ENCODE measurements around the gene RIMBP2.

Gene RIMBP2

GRCh38 chr12:130487636-130488357 lies 228.3 kb downstream of the RIMBP2 start:
- no peak for TF ChIP-seq CTCF (IDR thresholded peaks at IDR 0.05; ENCODE audit: insufficient read depth, low read length, missing control alignments)
- ChIA-PET POLR2A (no interaction called here), CTCF (no interaction called here)
- H3K4me3 ChIP-seq (ENCODE audit: low read depth, low read length): no peak overlapping the region
- no peak for DNase-seq (ENCODE audit: low read depth, low spot score)

GRCh38 chr12:130486891-130487416 lies 229.1 kb downstream of the RIMBP2 start:
- no peak overlapping the region for H3K4me3 ChIP-seq (ENCODE audit: low read depth, low read length)
- ChIA-PET POLR2A (no interaction called here), CTCF (no interaction called here)
- TF ChIP-seq CTCF (IDR thresholded peaks at IDR 0.05; ENCODE audit: insufficient read depth, low read length, missing control alignments): no peak
- no peak for DNase-seq (ENCODE audit: low read depth, low spot score)

GRCh38 chr12:130486146-130486435 lies 230.0 kb downstream of the RIMBP2 start:
- no peak overlapping the region for H3K4me3 ChIP-seq (ENCODE audit: low read depth, low read length)
- no peak for TF ChIP-seq CTCF (IDR thresholded peaks at IDR 0.05; ENCODE audit: insufficient read depth, low read length, missing control alignments)
- POLR2A ChIA-PET: no interaction called here
- no peak for DNase-seq (ENCODE audit: low read depth, low spot score)
- CTCF ChIA-PET: no interaction called here

- no peak for DNase-seq (ENCODE audit: low read depth, low spot score)
- POLR2A ChIA-PET: no interaction called here
- no peak for TF ChIP-seq CTCF (IDR thresholded peaks at IDR 0.05; ENCODE audit: insufficient read depth, low read length, missing control alignments)
- CTCF ChIA-PET: no interaction called here
- H3K4me3 ChIP-seq (ENCODE audit: low read depth, low read length): no peak overlapping the region
Measured at GRCh38 chr12:130485291-130486145, 230.6 kb downstream of the RIMBP2 start.

GRCh38 chr12:130484221-130484620 lies 231.9 kb downstream of the RIMBP2 start:
- POLR2A ChIA-PET: no interaction called here
- no peak for TF ChIP-seq CTCF (IDR thresholded peaks at IDR 0.05; ENCODE audit: insufficient read depth, low read length, missing control alignments)
- no peak overlapping the region for H3K4me3 ChIP-seq (ENCODE audit: low read depth, low read length)
- CTCF ChIA-PET: no interaction called here
- DNase-seq (ENCODE audit: low read depth, low spot score): no peak

DNA sequence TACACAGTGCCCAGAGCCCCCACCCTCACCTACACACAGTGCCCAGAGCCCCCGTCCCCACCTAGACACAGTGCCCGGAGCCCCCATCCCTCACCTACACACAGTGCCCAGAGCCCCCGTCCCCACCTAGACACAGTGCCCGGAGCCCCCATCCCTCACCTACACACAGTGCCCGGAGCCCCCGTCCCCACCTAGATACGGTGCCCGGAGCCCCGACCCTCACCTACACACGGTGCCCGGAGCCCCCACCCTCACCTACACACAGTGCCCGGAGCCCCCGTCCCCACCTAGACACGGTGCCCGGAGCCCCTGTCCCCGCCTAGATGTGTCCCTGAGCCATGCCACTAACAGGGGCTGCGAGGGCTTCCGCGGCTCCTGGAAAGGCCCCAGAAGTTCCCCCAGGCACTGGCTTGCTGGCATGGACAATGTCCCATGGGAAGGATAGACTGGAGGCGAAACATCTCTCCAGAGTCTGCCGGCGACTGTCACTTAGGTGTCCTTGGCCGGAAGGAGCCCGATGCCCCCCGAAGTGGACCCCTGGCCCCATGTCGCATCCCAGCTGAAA lies 232.4 kb downstream of the RIMBP2 start:
- ChIA-PET CTCF (no interaction called here), POLR2A (no interaction called here)
- no peak for DNase-seq (ENCODE audit: low read depth, low spot score)
- no peak for TF ChIP-seq CTCF (IDR thresholded peaks at IDR 0.05; ENCODE audit: insufficient read depth, low read length, missing control alignments)
- H3K4me3 ChIP-seq (ENCODE audit: low read depth, low read length): no peak overlapping the region

Data from AG04449 (cell line).